Mammary epithelial cell (primary cell): ENCODE data around the gene FAM9C.

Experiments used
- EZH2 ChIP-seq: IDR thresholded peaks from 2 replicates; pipeline ENCODE4 v1.6.1; 2012; ENCODE audit warnings: low read length, inconsistent platforms, borderline replicate concordance
- TF ChIP-seq, protein P1 (sequence below), 2 donors: IDR thresholded peaks in 1 of 2; conservative IDR thresholded peaks in 1 of 2; 2 replicates each; pipeline ENCODE4 v1.5.1; 2011 to 2012; ENCODE audit warnings: inconsistent platforms in 2 of 2, low read length in 2 of 2, mild to moderate bottlenecking in 2 of 2, control low read depth in 1 of 2, low read depth in 1 of 2; ENCODE audit not compliant: insufficient read depth in 1 of 2; ENCODE audit errors: extremely low read depth in 1 of 2

- TF ChIP-seq, protein P1, sequence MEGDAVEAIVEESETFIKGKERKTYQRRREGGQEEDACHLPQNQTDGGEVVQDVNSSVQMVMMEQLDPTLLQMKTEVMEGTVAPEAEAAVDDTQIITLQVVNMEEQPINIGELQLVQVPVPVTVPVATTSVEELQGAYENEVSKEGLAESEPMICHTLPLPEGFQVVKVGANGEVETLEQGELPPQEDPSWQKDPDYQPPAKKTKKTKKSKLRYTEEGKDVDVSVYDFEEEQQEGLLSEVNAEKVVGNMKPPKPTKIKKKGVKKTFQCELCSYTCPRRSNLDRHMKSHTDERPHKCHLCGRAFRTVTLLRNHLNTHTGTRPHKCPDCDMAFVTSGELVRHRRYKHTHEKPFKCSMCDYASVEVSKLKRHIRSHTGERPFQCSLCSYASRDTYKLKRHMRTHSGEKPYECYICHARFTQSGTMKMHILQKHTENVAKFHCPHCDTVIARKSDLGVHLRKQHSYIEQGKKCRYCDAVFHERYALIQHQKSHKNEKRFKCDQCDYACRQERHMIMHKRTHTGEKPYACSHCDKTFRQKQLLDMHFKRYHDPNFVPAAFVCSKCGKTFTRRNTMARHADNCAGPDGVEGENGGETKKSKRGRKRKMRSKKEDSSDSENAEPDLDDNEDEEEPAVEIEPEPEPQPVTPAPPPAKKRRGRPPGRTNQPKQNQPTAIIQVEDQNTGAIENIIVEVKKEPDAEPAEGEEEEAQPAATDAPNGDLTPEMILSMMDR (conservative IDR thresholded peaks at IDR 0.05 in 1 of 2, IDR thresholded peaks at IDR 0.05 in 1 of 2; ENCODE audit: extremely low read depth in 1 of 2, insufficient read depth in 1 of 2, low read depth in 1 of 2, low read length in 2 of 2): no peak
- TF ChIP-seq EZH2: no peak
Observed at GRCh38 chrX:13009273-13009672, 35.1 kb downstream of the FAM9C start.
